ENCODE data around the gene ATXN10.

ATXN10 gene

DNA sequence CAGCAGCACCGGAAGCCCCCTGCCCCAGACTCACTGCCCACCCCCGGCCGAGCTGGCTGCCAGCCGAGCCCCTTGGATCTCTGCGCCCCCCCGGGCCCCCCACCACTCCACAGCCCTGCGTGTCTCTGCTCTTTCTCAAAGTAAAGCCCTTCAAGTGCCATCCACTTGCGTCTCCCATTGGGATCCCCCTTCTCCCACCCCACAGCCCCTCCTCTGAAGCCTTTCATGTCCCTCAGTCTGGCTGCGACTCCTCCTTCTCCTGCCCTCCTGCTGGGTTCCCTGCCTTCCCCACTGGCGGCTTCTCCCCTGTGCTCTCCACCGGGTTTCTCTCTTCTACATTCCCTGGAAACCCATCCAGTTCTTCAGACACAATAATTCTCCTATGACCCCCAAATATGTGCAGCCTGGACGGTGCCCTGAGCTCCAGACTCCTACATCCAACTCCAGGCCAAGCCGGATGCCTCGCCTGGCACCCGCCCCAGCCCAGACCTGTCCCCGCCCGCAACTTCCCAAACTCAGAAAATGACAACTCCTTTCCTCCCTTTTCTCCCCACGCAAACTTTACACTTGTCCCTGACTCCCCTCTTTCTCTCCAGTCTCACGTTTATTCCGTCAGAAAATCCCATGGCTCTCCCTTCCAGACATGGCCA lies 196.4 kb downstream of the ATXN10 start:
- H3K27ac ChIP-seq (ENCODE audit: low read depth, low read length, poor library complexity, severe bottlenecking) = no peak overlapping the region
- H3K9me2 ChIP-seq (ENCODE audit: low read depth, low read length) = no peaks in the 10 kb centered on the region
- no peaks in the 10 kb centered on the region for H4K20me1 ChIP-seq (ENCODE audit: insufficient read depth, low read length)
- TF ChIP-seq CTCF (IDR thresholded peaks at IDR 0.05; ENCODE audit: low read length) (no peak), EZH2 (IDR thresholded peaks at IDR 0.05; ENCODE audit: borderline replicate concordance, low read length) (no peak)
- H3K9me3 ChIP-seq (ENCODE audit: low read length) = peaks cover 8% of the 10 kb centered on the region
- H2AFZ ChIP-seq (ENCODE audit: low read length) = no peak overlapping the region
- H3K79me2 ChIP-seq (ENCODE audit: insufficient read depth, low read length) = no peaks in the 10 kb centered on the region
- H3K4me2 ChIP-seq (ENCODE audit: low read length) = no peak overlapping the region
- no peak overlapping the region for H3K4me3 ChIP-seq (ENCODE audit: low read depth, low read length, poor library complexity, severe bottlenecking)
- peaks cover 6% of the 10 kb centered on the region; the same call in 1 of the 2 replicates for H3K36me3 ChIP-seq (ENCODE audit: insufficient read depth, low read length)
- H3K9ac ChIP-seq (ENCODE audit: low read length) = no peak overlapping the region
- peaks cover 11% of the 10 kb centered on the region for H3K4me1 ChIP-seq (ENCODE audit: insufficient read depth, low read length, severe bottlenecking)
- peaks cover 4% of the 10 kb centered on the region; the same call in 1 of the 2 replicates for H3K27me3 ChIP-seq (ENCODE audit: insufficient read depth, low read length)
- H3F3A ChIP-seq (ENCODE audit: insufficient read depth, low read length) = no peaks in the 10 kb centered on the region

- Histone ChIP-seq H3F3A (ENCODE audit: insufficient read depth, low read length) (no peaks in the 10 kb centered on the region), H3K79me2 (ENCODE audit: insufficient read depth, low read length) (no peaks in the 10 kb centered on the region), H3K4me1 (ENCODE audit: insufficient read depth, low read length, severe bottlenecking) (peaks cover 8% of the 10 kb centered on the region), H3K9me3 (ENCODE audit: low read length) (peaks cover 15% of the 10 kb centered on the region), H3K9ac (ENCODE audit: low read length) (no peak overlapping the region), H2AFZ (ENCODE audit: low read length) (no peak overlapping the region), H3K4me2 (ENCODE audit: low read length) (no peak overlapping the region), H4K20me1 (ENCODE audit: insufficient read depth, low read length) (no peaks in the 10 kb centered on the region), H3K9me2 (ENCODE audit: low read depth, low read length) (no peaks in the 10 kb centered on the region), H3K27ac (ENCODE audit: low read depth, low read length, poor library complexity, severe bottlenecking) (no peak overlapping the region), H3K27me3 (ENCODE audit: insufficient read depth, low read length) (peaks cover 11% of the 10 kb centered on the region; the same call in 1 of the 2 replicates), H3K36me3 (ENCODE audit: insufficient read depth, low read length) (peaks cover 9% of the 10 kb centered on the region; the same call in 1 of the 2 replicates), H3K4me3 (ENCODE audit: low read depth, low read length, poor library complexity, severe bottlenecking) (no peak overlapping the region)
- no peak for TF ChIP-seq CTCF (IDR thresholded peaks at IDR 0.05; ENCODE audit: low read length)
- no peak for TF ChIP-seq EZH2 (IDR thresholded peaks at IDR 0.05; ENCODE audit: borderline replicate concordance, low read length)
These were observed 197.1 kb downstream of the ATXN10 start for GRCh38 chr22:45868571-45869339.

DNA sequence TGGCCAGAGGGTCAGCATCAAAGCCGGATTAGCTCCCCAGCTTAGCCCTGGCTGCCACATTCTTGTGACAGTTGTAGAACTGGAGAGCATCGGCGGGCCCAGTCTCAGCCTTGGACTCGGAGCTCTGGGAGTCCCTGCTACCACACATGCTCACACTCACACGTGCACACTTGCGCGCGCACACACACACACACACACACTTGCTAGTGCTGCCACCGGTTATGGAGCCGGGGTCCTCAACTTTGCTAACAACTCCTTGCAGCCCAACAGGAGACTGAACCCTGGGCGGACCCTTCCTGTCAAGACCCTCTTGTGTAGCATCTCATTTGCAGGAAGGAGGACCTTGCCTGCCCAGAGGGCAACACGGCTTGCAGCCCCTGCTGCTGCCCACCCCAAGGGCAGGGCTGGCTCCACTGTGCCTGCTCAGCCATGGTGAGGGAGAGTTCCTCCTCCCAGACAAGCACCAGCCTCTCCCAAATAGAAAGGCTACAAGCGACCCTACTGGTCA lies 197.8 kb downstream of the ATXN10 start:
- Histone ChIP-seq H3K27ac (ENCODE audit: low read depth, low read length, poor library complexity, severe bottlenecking) (no peak overlapping the region), H2AFZ (ENCODE audit: low read length) (no peak overlapping the region), H3K4me1 (ENCODE audit: insufficient read depth, low read length, severe bottlenecking) (peaks cover 2% of the 10 kb centered on the region), H3K36me3 (ENCODE audit: insufficient read depth, low read length) (peaks cover 9% of the 10 kb centered on the region; the same call in 1 of the 2 replicates), H4K20me1 (ENCODE audit: insufficient read depth, low read length) (no peaks in the 10 kb centered on the region), H3K79me2 (ENCODE audit: insufficient read depth, low read length) (no peaks in the 10 kb centered on the region), H3K4me2 (ENCODE audit: low read length) (no peak overlapping the region), H3K9me3 (ENCODE audit: low read length) (peaks cover 17% of the 10 kb centered on the region), H3K4me3 (ENCODE audit: low read depth, low read length, poor library complexity, severe bottlenecking) (no peak overlapping the region), H3K9me2 (ENCODE audit: low read depth, low read length) (no peaks in the 10 kb centered on the region), H3F3A (ENCODE audit: insufficient read depth, low read length) (no peaks in the 10 kb centered on the region), H3K27me3 (ENCODE audit: insufficient read depth, low read length) (peaks cover 13% of the 10 kb centered on the region; the same call in 1 of the 2 replicates), H3K9ac (ENCODE audit: low read length) (no peak overlapping the region)
- TF ChIP-seq EZH2 (IDR thresholded peaks at IDR 0.05; ENCODE audit: borderline replicate concordance, low read length) = no peak
- TF ChIP-seq CTCF (IDR thresholded peaks at IDR 0.05; ENCODE audit: low read length) = no peak

Measured in OCI-LY1 (cell line).